Erythroblast (primary cell): Measurements from ENCODE around the gene ANTXR2.

Source experiments
- GATA1 ChIP-seq: IDR thresholded peaks from 2 replicates; pipeline ENCODE4 v1.6.1; 2011; ENCODE audit warnings: low read depth, mild to moderate bottlenecking, control low read depth, low read length, moderate library complexity
- POLR2A ChIP-seq: IDR thresholded peaks from 2 replicates; pipeline ENCODE4 v1.6.1; 2011; ENCODE audit warnings: mild to moderate bottlenecking, low read length

GRCh38 chr4:80058740-80059139 is 14.3 kb downstream of the ANTXR2 start:
- no peak for TF ChIP-seq POLR2A
- no peak for TF ChIP-seq GATA1
